A549 treated with CORT108297 at 1 μM for 4 hours (cell line): ENCODE measurements around the gene SLC66A2. TPM values are rescaled to one million over a fixed set of nuclear protein-coding genes. Genes with fewer than 3 reads are reported as not detected.

Experiments used
- total RNA-seq: library from RNA; stranded (reverse); fragments of 200-300 nt; extraction: Qiagen RNA extraction; gene quantifications from 5 replicates; pipeline ENCODE4 v1.2.3, GENCODE V29; 2022

Gene SLC66A2
- 11.9 to 20.6 TPM (median 19.1 TPM) in 5 replicates for total RNA-seq

GRCh38 chr18:79951545-79952455, at the start of gene SLC66A2:
TSS of gene SLC66A2 (minus strand) at chr18:79951653. CDS start at chr18:79950926, 727 bp downstream.

GRCh38 chr18:79988451-79989194, 37.2 kb upstream of the SLC66A2 start, which contains the start of gene TXNL4A:
TSS of gene TXNL4A (minus strand) at chr18:79988563. CDS start at chr18:79988392, 171 bp downstream.

DNA sequence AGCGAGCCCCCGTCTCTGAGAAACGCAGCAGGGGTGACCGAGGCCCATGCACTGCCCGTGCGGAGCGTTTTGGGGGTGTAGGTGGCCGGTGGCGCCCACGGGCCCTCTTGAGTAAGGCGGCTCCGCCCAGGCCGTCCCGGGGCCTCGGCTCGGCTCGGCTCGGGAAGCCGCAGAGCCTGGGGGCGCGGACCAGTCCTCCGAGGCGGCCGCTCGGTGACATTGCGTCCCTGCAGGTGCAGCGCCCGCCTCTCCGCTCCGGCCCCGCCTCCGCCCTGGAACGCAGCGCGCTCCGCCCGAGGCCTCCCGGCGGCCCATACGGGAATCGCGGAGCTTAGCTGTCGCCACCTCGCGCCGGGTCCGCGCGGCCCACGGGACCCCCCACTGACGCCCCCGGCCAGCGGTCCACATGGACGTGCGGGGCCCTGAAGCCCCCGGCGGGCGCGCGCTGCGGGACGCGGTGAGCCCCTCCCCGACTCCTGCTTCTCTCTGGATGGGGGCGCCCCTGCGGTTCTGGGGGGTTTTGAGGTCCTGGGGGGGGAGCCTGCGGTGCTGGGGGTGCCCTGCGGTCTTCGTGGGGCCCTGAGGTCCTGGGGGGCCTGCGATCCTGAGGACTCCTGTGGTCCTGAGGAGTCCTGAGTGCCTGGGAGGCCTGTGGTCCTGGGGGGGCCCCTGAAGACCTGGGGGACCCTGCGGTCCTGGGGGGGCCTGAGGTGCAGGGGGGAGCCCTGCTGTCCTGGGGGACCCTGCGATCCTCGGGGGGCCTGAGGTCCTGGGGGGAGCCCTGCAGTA, 13.1 kb upstream of the SLC66A2 start, which contains the start of gene HSBP1L1:
HSBP1L1 (plus strand) TSS at position 314 of the 789 bp plus-strand sequence; CDS start at position 407, 93 bp downstream.

Other genes starting within 250 kb of the SLC66A2 start
- gene KCNG2, start 153.7 kb downstream of the SLC66A2 start, total RNA-seq = not detected in 5 replicates
- gene HSBP1L1, start 13.0 kb upstream of the SLC66A2 start, total RNA-seq = 10.7 to 14.2 TPM (median 12.6 TPM) in 5 replicates
- gene TXNL4A, start 36.9 kb upstream of the SLC66A2 start, total RNA-seq = 92.6 to 161 TPM (median 142 TPM) in 5 replicates
- 27.2 to 31.3 TPM (median 29.6 TPM) in 5 replicates for gene RBFA, start 82.8 kb upstream of the SLC66A2 start, total RNA-seq
- gene ADNP2, start 157.6 kb upstream of the SLC66A2 start, total RNA-seq = 10.8 to 11.6 TPM (median 11.1 TPM) in 5 replicates